Kidney glomerular epithelial cell (primary cell): ENCODE measurements around the gene PLPPR4.

Experiments used
- DNase-seq: peaks from one replicate; lab custom pipeline; 2025; lab: John Stamatoyannopoulos, UW

PLPPR4 gene

GRCh38 chr1:99348397-99349132 is 84.3 kb downstream of the PLPPR4 start:
- no peak for DNase-seq

- no peak for DNase-seq
Observed at GRCh38 chr1:99352821-99353220, 88.5 kb downstream of the PLPPR4 start.

GRCh38 chr1:99358770-99359169 is 94.5 kb downstream of the PLPPR4 start:
- no peak for DNase-seq
